Head of caudate nucleus (tissue), 42 donors: ENCODE results near the gene TRAK1.
A peak's percentile ranks its signal among the peaks of the same experiment; 100 is the strongest.
"Not testable (repeated sequence)": the region's sequence is repeated elsewhere in the genome, so short reads cannot be mapped to it uniquely, and the experiment has no call there.

Experiments used
- DNase-seq, 42 donors: peaks; one replicate each; pipeline versions ENCODE4 v3.0.0 to v3.0.0-alpha.2; 2020 to 2021; ENCODE audit warnings: mixed read lengths in 7 of 42
- intact Hi-C: fragments of 100-400 bp; cut with DNase I; formaldehyde crosslinking; loops from one replicate; pipeline ENCODE4 v1.15.0; 2022

The TRAK1 gene

GRCh38 chr3:42092006-42092405 lies 849 bp downstream of the TRAK1 start:
- intact Hi-C loops = no loop called here

GRCh38 chr3:42094128-42094527 lies 3.0 kb downstream of the TRAK1 start:
- intact Hi-C loops = no loop called here
- DNase-seq = no peak

More at GRCh38 chr3:42092006-42092405, 849 bp downstream of the TRAK1 start:
- no peak for DNase-seq

GRCh38 chr3:42094691-42095391 lies 3.7 kb downstream of the TRAK1 start:
- DNase-seq = no peak
- intact Hi-C loops = loop anchor here (5.0 kb wide), 3 partner anchors 83 to 203 kb away; partner anchors contain the start of gene ULK4

- intact Hi-C loops = loop anchor here (5.0 kb wide), 3 partner anchors 83 to 203 kb away; partner anchors contain the start of gene ULK4
- no peak for DNase-seq
These were observed 4.4 kb downstream of the TRAK1 start for GRCh38 chr3:42095540-42095939.

GRCh38 chr3:42096796-42097565 lies 5.8 kb downstream of the TRAK1 start:
- intact Hi-C loops = loop anchor here (5.0 kb wide), 3 partner anchors 85 to 205 kb away; partner anchors contain the start of gene ULK4
- peak in 29 of 42 donors; percentile 18 to 88 (median 61) for DNase-seq

- peak in 10 of 42 donors; percentile 16 to 65 (median 52) for DNase-seq
- intact Hi-C loops = loop anchor here (5.0 kb wide), 3 partner anchors 85 to 205 kb away; partner anchors contain the start of gene ULK4
These were observed 6.4 kb downstream of the TRAK1 start for GRCh38 chr3:42097566-42097946.

- DNase-seq = no peak
- intact Hi-C loops = loop anchor here (5.0 kb wide), 3 partner anchors 86 to 206 kb away; partner anchors contain the start of gene ULK4
These were observed 7.0 kb downstream of the TRAK1 start for GRCh38 chr3:42098171-42098570.

- intact Hi-C loops = loop anchor here (5.0 kb wide), 3 partner anchors 87 to 207 kb away; partner anchors contain the start of gene ULK4
- no peak for DNase-seq
These were observed 8.0 kb downstream of the TRAK1 start for GRCh38 chr3:42099020-42099765.

- intact Hi-C loops = no loop called here
- DNase-seq = peak in 12 of 42 donors; percentile 23 to 63 (median 43)
These were observed 9.9 kb downstream of the TRAK1 start for GRCh38 chr3:42101048-42101447.

- intact Hi-C loops = no loop called here
These were observed 10.3 kb downstream of the TRAK1 start for GRCh38 chr3:42101481-42101880.

GRCh38 chr3:42102571-42102970 lies 11.4 kb downstream of the TRAK1 start:
- no peak for DNase-seq
- intact Hi-C loops = no loop called here

More at GRCh38 chr3:42101481-42101880, 10.3 kb downstream of the TRAK1 start:
- DNase-seq = no peak

- intact Hi-C loops, DNase-seq: not testable (repeated sequence)
These were observed 12.9 kb downstream of the TRAK1 start for GRCh38 chr3:42103921-42104665.

- intact Hi-C loops, DNase-seq: not testable (repeated sequence)
These were observed 14.8 kb downstream of the TRAK1 start for GRCh38 chr3:42105994-42106393.

GRCh38 chr3:42106646-42107045 lies 15.5 kb downstream of the TRAK1 start:
- DNase-seq = no peak
- intact Hi-C loops = no loop called here

GRCh38 chr3:42110631-42111030 lies 19.5 kb downstream of the TRAK1 start:
- intact Hi-C loops = no loop called here
- peak in 1 of 42 donors; percentile 18 for DNase-seq

- intact Hi-C loops = no loop called here
- no peak for DNase-seq
These were observed 23.1 kb downstream of the TRAK1 start for GRCh38 chr3:42114130-42114725.

GRCh38 chr3:42115215-42115614 lies 24.1 kb downstream of the TRAK1 start:
- intact Hi-C loops = loop anchor here (5.0 kb wide), 2 partner anchors 72 to 327 kb away; no protein-coding TSS in a partner anchor
- no peak for DNase-seq

GRCh38 chr3:42115946-42116345 lies 24.8 kb downstream of the TRAK1 start:
- intact Hi-C loops = loop anchor here (5.0 kb wide), 2 partner anchors 71 to 326 kb away; no protein-coding TSS in a partner anchor
- DNase-seq = no peak
